Left kidney (tissue), 8 donors: ENCODE data around the gene USP46. TPM values are rescaled to one million over a fixed set of nuclear protein-coding genes. Genes with fewer than 3 reads are reported as not detected.

Source experiments
- DNase-seq: peaks from one replicate; pipeline ENCODE4 v3.0.0-alpha.2; 2013
- long read RNA-seq, 8 donors: transcript quantifications; one replicate each; lab custom pipeline, GENCODE V29; 2026
- polyA plus RNA-seq: library from polyadenylated mRNA; unstranded; fragments of 120-200 nt; gene quantifications from one replicate; pipeline ENCODE4 v1.2.1, GENCODE V29; 2013; ENCODE audit not compliant: insufficient read length

Gene USP46
- 35.0 TPM for polyA plus RNA-seq
- long read RNA-seq, donor 1, full-length matches to known transcripts: 4 of 13 reads
- long read RNA-seq, donor 1, partial matches to known transcripts: 0 of 13 reads
- long read RNA-seq, donor 1, other reads (novel, unspliced or antisense): 9 of 13 reads
- long read RNA-seq, donor 2, full-length matches to known transcripts: 1 of 1 reads
- long read RNA-seq, donor 2, partial matches to known transcripts: 0 of 1 reads
- long read RNA-seq, donor 2, other reads (novel, unspliced or antisense): 0 of 1 reads
- long read RNA-seq, donor 3, full-length matches to known transcripts: 3 of 3 reads
- long read RNA-seq, donor 3, partial matches to known transcripts: 0 of 3 reads
- long read RNA-seq, donor 3, other reads (novel, unspliced or antisense): 0 of 3 reads
- long read RNA-seq, donor 4: 0 reads
- long read RNA-seq, donor 5, full-length matches to known transcripts: 7 of 7 reads
- long read RNA-seq, donor 5, partial matches to known transcripts: 0 of 7 reads
- long read RNA-seq, donor 5, other reads (novel, unspliced or antisense): 0 of 7 reads
- long read RNA-seq, donor 6, full-length matches to known transcripts: 3 of 3 reads
- long read RNA-seq, donor 6, partial matches to known transcripts: 0 of 3 reads
- long read RNA-seq, donor 6, other reads (novel, unspliced or antisense): 0 of 3 reads
- long read RNA-seq, donor 7, full-length matches to known transcripts: 4 of 4 reads
- long read RNA-seq, donor 7, partial matches to known transcripts: 0 of 4 reads
- long read RNA-seq, donor 7, other reads (novel, unspliced or antisense): 0 of 4 reads
- long read RNA-seq, donor 8, full-length matches to known transcripts: 2 of 2 reads
- long read RNA-seq, donor 8, partial matches to known transcripts: 0 of 2 reads
- long read RNA-seq, donor 8, other reads (novel, unspliced or antisense): 0 of 2 reads

DNA sequence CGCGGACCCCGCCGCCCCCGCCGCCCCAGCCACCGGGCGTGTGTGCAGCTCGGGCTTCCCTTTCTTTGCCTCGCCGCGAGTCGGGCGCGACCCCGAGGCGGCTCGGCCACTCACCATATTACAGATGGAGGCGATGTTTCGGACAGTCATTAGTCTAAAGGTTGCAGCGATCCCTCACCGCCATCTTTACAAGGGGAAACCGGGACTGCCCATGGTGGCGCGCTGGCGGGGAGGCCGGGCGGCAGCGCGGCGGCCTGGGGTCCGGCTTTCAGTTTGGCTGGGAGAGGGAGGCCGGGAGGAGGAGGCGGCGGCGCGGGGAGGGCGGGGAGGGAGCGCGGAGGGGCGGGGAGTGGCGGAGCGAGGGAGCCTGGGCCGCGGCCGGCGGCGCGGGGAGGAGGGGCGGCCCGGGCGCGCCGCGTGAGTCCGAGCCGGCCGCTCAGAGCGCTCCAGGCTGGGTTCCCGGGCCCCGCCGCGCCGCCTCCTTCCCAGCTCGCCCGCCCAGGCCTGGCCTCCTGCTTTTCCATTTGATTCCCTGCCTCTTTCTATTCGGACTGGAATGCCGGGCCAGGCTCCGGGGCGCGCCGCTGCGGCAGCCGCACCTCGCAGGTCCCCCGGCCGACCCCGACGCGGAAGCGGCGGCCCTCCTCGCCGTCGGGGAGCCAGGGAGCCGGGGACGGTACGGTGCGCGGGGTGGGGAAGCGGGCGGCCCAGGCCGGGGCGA, at the start of gene USP46:
Gene USP46 (minus strand): TSS at position 301 of the 721 bp plus-strand sequence. CDS start 151 bp downstream, at position 150.
- peak; percentile 76 for DNase-seq

DNA sequence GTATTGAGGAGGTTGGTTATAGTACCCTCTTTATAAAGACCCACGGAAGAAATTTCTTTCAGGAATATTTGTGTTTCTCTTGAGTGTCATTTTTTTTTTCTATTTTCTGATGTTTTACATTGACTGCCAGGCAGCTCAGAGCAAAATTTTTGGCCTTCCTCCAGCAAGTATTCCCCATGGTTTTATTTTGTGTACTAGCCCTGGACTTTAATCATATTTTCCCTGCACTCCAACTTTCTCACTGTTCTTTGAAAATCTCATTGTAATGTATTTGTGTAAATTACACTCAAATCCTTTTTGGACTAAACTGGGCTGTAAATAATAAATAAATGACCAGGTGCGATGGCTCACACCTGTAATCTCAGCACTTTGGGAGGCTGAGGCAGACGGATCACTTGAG, 45.6 kb upstream of the USP46 start:
- no peak for DNase-seq

GRCh38 chr4:52704133-52704532, 45.0 kb upstream of the USP46 start:
- DNase-seq: no peak

DNA sequence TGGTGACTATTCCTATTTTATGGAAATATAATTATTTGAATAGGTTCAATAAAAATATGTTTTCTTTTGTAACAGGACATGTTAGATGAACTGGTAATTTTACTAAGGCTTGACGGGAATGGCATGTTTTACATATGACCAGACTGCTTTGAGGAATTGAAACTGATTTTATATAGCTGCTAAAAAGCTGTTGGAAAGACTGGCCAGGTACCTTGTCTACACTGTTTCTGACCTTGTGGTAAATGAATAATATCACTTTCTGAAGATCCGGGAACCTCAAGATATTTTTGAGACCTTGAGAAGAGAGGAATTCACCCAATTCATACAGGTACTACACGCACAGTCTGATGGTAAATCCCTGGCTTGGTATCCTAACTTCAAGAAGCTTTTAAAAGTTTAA, 42.1 kb upstream of the USP46 start:
- no peak for DNase-seq

GRCh38 chr4:52694936-52695335, 35.8 kb upstream of the USP46 start:
- DNase-seq: no peak

DNA sequence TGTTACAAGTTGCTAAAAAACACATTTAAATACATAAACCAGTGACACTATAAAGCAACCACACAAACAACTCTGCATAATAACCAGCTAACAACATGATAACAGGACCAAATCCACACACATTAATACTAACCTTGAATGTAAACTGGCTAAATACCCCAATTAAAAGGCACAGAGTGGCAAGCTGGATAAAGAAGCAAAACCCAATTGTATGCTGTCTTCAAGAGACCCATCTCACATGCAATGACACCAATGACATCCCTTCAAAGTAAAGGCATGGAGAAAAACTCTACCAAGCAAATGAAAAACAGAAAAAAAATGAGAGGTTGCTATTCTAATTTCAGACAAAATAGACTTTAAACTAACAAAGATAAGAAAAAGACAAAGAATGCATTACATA, 34.4 kb upstream of the USP46 start:
- no peak for DNase-seq

GRCh38 chr4:52689096-52689495, 30.0 kb upstream of the USP46 start:
- no peak for DNase-seq

- DNase-seq: no peak
Observed at GRCh38 chr4:52687696-52688095, 28.6 kb upstream of the USP46 start.

DNA sequence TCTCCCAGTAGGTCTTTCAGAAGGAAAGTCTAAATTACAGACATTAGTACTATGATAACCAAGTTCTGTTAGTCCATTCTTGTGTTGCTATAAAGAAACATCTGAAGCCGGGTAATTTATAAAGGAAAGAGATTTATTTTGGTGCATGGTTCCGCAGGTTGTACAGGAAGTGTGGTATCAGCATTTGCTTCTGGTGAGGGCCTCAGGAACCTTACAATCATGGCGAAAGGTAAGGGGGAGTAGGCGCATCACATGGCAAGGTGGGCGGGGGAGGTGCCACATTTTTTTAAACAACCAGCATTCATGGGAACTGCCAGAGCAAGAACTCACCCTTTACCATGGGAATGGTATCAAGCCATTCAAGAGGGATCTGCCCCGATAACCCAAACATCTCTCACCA, 26.2 kb upstream of the USP46 start:
- no peak for DNase-seq

- DNase-seq: no peak
Observed at GRCh38 chr4:52684896-52685295, 25.8 kb upstream of the USP46 start.

DNA sequence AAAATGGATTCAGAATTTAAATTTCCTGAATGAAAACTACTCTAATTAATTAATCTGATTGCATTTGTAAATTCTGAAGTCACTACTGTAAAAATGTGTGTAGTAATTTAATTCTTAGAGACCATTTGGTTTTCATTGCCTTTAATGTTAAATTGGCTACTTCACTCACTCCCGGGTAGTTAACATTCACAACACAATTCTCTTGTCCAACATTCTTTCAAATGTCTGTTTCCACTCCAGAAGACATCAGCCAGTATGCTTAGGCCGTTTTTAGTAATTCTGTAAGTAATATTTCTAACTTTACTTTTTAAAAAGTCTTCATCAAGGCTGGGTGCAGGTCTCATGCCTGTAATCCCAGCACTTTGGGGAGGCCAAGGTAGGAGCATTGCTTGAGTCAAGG, 21.3 kb upstream of the USP46 start:
- DNase-seq: no peak

GRCh38 chr4:52676536-52676935, 17.4 kb upstream of the USP46 start:
- no peak for DNase-seq

DNA sequence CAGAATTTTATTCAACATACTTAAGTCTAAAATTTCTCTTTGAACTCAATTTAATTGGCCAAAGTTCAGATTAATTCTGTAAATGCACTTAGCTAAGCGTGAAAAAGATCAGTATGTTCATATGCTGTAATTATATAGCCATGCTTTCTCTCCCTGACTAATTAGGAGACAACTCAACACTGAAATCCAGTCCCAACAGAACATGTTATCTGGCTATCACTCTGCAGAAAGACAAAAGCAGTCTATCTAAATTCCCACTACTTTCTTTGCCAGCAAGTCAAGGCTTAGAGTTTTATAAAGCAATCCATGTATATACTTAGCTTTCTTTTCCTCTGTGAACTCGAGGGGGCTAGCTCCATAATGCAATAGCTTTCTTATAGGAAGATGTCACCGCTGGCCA, 16.0 kb upstream of the USP46 start:
- no peak for DNase-seq

- DNase-seq: no peak
Observed at GRCh38 chr4:52670739-52671138, 11.6 kb upstream of the USP46 start.

GRCh38 chr4:52670121-52670520, 11.0 kb upstream of the USP46 start:
- no peak for DNase-seq

DNA sequence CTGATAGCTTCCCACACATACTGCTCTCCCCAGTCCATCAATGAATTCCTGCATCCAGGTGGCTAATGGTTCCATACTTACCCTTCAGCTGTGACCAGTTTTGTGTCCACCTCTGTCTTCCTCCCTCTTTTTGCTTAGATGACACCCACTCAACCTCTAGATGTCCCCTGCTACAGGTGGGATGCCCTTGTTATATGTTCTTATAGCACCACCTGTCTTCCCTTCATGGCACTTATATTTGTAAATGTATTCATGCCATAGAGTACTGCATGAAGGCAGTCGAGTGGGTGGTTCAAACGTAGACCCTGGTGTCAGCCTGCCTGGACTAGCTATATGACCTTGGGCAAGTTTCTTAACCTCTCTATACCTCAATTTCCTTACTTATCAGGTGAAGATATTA, 6.5 kb upstream of the USP46 start:
- no peak for DNase-seq

DNA sequence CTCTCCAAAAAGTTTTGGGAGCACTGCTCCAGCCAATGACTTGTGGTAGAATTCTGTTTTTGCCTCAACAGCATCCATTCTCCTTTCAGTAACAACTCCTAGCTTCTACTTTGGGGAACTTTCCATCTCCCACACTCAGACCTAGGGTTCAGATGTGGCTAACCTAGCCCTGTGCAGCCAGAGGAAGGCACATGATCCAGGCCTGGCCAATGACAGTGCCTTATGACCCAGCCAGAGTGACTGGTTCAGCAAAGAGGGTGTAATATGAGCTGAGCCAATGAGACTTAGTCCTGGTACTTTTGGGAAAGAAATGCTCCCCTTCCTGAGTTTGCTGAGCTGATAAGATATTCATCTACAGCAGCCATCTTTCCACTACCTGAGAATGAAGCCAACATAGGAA, 5.4 kb upstream of the USP46 start:
- DNase-seq: no peak

DNA sequence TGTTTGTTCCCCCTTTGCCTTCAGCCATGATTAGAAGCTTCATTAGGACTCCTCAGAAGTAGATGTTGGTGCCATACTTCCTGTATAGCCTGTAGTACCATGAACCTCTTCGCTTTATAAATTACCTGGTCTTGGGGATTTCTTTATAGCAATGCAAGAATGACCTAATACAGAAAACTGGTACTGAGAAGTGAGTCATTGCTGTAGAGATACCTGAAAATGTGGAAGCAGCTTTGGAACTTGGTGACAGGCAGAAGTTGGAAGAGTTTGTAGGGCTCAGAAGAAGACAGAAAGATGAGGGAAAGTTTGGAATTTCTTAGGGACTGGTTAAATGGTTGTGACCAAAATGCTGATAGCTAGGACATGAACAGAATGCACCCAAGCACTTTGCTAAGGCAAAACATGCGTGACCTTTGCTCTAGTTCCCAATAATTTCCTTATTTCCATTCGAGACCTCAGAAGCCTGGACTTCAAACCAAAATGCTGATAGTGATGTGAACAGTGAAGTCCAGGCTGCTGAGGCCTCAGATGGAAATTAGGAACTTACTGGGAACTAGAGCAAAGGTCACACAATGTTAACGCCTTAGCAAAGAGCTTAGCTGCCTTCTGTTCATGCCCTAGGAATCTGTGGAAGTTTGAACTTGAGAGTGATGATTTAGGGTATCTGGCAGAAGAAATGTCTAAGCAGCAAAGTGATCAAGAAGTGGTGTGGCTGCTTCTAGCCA, 3.0 kb upstream of the USP46 start:
- DNase-seq: no peak

DNA sequence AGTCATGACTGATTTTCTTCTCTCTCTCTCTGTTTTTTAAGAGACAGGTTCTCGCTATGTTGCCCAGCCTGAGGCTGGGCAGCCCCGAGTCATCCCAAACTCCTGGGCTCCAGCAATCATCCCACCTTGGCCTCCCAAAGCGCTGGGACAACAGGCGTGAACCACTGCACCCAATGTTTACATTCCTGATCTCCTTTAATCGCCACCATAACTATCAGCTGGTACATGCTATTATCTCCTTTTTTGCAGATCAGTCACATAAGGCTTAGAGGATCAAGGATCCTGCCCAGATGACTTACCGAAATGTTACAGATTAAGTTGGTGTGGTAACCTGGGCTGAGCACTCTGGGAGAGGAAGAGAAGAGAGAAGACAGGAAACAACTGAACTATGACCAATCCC, 1.5 kb upstream of the USP46 start:
- no peak for DNase-seq

- DNase-seq: peak; percentile 39
Observed at GRCh38 chr4:52659722-52660261, 691 bp upstream of the USP46 start.

- no peak for DNase-seq
Observed at GRCh38 chr4:52658641-52659000, 480 bp downstream of the USP46 start.
